Posterior cingulate gyrus (tissue), 11 donors: Measurements from ENCODE around the gene GPR15.

ENCODE experiments used
- DNase-seq, 10 donors: peaks; one replicate each; pipeline versions ENCODE4 v3.0.0 to v3.0.0-alpha.2; 2020 to 2021; ENCODE audit warnings: mixed read lengths in 3 of 10
- intact Hi-C: fragments of 100-400 bp; cut with DNase I; formaldehyde crosslinking; loops from one replicate; pipeline ENCODE4 v1.15.1; 2023

The GPR15 gene

DNA sequence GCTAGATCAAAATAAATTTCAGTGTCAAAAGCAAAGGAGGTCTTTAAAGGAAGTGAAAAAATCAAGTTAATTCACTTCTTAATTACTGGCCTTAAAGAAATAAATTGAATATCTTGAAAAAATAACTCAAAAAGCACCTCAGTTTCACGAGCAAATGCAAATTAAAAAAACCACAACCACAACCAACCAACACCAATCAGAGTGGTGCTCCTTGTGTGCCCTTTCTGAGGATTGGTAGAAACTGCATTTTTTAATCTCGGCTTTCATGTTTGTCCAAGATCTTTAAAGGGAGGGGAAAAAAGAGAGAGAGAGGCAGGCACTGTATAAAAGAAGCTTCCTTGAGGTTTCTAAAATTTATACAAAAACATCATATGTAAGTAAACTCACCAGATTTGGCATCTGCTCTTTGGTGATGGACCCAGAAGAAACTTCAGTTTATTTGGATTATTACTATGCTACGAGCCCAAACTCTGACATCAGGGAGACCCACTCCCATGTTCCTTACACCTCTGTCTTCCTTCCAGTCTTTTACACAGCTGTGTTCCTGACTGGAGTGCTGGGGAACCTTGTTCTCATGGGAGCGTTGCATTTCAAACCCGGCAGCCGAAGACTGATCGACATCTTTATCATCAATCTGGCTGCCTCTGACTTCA, at the start of gene GPR15:
GPR15 (plus strand) TSS at position 357 of the 653 bp plus-strand sequence; CDS start at position 413, 56 bp downstream.
- DNase-seq = no peak
- intact Hi-C loops = no loop called here

DNA sequence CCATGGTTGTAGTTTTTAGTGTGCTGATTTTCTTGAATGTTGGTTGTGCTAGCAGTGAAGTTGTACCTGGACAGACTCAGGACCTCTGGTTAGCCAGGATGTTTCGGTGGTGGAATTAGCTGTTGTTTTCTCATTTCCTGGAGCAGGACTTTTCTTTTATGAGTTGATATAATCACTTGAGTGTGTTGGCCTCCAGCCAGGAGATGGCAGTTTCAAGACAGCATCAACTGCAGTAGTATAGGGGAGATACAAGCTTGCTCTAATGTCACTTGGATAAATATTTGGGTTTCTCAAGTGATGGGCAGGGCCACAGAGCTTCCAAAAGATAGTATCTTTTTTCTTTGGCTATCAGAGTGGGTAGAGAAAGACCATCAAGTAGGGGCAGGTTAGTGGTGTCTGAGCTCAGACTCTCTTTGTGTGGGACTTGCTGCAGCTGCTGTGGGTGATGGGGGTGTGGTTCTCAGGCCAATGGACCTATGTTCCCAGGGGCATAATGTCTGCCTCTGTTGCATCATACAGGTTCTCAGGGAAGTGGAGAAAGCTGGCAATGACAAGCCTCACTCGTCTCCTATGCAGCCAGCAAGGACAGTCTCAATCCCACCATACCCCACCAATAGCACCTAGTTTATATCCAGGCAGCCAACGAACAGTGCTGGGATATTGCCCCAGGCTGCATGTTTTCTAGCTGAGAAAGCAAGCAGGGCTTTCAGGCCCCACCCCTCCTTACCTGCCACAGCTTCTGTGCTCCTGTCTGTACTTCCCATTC, 48.9 kb upstream of the GPR15 start:
- intact Hi-C loops = no loop called here
- peak in 1 of 10 donors; percentile 51 for DNase-seq

DNA sequence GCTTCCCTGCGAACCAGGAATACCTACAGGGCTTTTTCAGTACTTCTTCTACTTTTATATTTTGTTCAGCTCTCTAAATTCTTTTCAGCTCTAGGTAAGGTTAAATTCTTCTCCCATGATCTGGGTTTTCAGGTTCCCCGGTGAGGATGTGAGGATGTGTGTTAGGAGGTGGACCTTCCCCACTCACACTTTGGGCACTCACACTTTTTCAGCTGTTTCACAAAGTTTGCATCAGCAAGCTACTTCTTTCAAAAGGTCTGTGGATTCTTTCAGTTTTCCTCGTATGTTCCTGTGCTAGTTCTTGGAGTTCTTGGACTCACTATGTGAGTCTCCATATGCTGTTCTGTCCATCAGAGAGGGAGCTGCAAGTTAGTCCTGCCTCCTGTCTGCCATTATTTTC, 48.2 kb upstream of the GPR15 start:
- no peak for DNase-seq
- intact Hi-C loops = no loop called here

DNA sequence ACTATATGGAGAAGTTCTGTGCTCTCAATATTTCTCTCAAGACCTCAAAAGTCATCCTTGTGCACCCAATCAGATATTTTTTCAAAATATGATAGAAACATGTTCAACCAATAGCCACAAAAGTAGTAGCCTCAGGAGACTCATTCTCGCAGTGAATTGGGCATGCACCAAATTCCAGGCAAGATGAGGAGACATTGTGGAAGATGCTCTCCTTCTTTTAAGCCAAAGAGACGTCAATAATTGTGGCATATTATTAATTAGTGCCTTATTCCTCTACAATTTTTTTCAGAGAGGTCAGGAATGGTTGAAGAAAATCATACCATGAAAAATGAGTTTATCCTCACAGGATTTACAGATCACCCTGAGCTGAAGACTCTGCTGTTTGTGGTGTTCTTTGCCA, 34.4 kb upstream of the GPR15 start, which contains the start of gene OR5K2:
OR5K2 (plus strand) TSS at position 301 of the 400 bp plus-strand sequence; CDS start at position 301, 0 bp downstream.
- DNase-seq = no peak
- intact Hi-C loops = no loop called here

DNA sequence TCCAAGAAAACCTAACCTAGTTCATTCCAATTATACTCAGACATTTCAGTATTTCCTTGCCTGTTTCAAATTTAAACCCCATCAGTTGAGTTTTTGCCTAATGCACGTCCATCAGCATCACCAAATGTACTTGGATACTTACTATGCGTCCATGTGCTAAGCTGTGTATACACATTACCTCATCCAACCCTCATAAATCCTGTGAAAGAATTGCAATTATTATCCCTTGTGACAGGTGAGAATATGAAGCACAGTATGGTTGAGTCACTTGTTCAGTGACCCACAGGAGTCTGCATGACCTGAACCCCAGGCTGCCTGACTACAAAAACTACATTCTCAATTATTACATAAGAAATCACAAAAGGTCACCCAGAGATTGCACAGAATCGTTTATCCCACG, 31.8 kb upstream of the GPR15 start:
- intact Hi-C loops = no loop called here
- DNase-seq = no peak

DNA sequence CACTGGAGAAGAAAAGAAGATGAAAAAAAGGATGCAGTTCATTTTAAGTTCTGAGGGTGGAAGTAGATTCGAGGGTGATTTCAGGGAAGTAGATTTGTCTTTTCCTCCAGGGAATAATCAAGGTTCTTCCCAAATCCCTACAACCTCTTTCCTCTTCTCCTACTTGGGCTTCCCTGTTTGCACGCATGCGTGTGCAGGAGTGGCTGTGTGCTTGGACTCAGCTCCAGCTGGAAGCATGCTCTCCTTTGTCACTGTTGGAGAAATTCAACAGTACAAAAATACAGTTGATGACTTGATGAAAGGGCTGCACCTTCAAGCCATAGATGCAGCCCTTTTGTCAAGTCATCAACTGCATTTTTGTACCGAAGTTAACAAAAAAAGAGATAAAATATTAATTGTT, 30.5 kb upstream of the GPR15 start:
- DNase-seq = peak in 3 of 10 donors; percentile 13 to 83 (median 60)
- intact Hi-C loops = no loop called here

DNA sequence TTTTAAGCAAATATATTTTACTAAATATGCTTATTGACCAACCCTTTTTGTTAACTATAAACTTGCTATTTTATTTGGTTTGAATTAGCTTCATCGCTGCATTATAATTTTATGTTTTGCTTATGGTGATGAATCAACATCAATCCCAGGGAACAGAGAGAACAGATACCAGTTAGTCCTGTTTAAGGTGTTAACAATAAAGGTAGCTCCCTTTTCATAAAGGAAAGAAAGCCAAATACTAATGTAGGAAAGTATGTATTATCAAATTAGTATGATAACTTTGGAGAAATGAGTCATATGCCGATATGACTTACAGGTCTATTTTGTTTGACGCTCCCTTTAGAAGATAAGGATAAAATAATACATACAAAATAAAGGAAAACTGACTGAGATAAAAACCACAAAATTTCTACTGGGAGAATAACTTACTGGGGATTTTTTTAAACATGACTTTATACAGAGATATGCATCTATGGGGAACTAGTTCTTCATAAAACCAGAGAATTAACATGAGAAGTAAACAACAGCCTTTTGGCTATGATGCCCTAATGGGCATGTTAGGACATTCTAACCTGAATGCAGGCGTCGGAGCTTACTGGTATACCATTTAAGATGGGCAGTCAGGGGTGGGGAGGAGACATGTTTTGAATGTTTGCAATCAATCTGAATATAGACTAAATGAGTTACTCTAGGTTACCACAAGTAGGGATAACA, 29.8 kb upstream of the GPR15 start:
- no peak for DNase-seq
- intact Hi-C loops = no loop called here

DNA sequence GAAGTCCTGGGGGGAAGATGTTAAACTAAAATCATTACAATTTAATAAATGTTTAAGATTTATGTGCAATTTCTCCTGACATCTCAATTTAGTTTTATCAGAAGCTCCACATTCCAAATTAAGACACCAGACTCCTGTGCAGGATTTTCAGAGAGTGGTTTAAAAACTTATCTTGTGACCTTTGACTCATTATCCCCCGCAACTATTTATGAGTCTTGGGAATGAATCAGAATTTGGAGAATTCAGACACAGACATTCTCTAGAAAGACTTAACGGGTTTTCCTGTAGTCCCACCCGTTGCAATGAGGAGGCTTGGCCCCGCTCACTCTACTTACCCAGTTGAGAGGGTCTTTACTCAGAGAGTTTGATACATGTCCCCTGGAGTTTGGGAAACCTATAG, 27.2 kb upstream of the GPR15 start:
- intact Hi-C loops = no loop called here
- no peak for DNase-seq

DNA sequence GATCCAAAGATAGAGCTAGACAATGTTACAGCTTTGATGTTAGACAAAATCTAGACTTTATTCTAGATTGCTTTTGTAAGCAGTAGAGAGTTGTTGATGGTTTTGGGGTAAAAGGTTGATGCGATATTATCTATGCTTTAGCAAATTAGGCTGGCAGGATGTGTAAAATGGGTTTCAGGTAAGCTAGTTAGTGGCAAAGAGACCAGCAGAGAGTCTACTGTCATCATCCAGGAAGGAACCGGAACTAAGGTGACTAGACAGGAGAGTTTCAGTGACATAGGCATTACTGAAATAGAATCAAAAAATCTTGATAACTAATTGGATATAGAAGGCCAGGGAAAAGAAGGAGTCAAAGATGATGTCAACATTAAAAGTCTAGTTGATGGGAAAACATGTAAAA, 23.2 kb upstream of the GPR15 start:
- no peak for DNase-seq
- intact Hi-C loops = no loop called here

DNA sequence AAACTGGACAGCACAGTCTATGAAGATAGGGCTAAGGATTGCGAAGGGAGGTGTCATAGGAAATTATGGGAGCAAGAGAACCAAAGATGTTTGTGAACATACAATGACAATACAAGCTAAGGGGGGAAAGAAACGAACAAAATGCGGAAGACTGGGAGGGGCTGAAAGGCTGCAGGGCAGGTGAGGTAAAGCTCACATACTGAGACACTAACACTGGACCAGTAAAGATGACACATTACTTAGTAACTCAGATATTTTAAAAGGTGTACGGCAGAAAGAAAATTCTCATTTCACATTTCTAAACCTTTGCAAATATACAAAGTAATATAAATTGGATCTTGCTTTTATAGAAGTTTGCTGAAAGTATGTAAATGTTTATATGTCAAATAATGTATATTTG, 19.2 kb upstream of the GPR15 start:
- intact Hi-C loops = no loop called here
- no peak for DNase-seq

DNA sequence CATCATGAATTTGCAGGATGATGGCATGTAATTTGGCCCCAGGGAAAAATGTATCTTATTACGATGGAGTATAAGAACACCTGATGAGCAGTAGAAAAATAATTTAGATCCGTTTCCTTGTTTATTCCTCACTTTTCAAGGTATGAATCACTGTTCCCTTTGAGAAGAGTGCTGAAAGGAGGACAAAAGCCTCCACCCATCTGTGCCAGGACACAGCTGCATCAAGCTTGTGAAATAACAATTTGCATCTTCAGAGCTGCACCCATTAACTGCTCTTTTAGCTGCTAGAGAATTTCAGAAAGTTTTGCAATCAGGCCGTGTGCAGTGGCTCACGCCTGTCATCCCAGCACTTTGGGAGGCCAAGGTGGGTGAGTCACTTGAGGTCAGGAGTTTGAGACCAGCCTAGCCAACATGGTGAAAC, 18.7 kb upstream of the GPR15 start:
- intact Hi-C loops = no loop called here
- DNase-seq = peak in 1 of 10 donors; percentile 17

DNA sequence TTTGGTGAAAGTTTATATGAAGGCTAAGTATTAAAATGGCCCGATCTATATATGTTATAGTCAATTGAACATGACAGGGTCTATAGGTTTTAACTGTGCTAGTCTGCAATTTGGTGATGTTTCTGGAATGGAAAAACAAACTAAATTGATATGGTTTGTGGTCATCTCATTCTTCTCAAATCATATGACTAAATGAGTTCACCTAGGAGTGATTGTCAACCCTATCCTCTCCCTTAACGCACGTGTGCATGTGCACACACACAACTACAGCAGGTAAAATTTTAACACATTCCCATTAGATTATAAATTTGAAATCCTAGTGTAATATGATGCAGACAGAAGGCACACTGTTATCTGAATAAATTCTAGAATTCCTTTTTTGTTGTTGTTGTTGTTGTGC, 18.0 kb upstream of the GPR15 start:
- DNase-seq = no peak

DNA sequence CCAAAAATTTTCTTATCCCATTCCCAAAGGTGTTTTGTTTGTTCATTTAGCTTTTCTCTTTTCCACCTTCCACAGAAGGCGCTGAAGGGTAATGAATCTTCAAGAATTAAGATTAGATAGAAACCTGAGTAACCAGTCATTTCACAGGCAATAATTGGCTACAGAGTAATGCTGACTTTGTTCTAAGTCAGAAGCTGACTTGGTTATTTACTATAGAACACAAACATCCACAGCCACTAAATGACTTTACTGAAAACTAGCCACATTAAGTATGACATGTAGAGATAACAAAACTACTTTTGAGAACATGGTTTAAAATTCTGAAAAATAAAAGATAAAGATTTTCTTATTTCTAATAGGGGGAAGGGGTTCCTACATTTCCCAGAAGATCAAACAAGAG, 16.8 kb upstream of the GPR15 start:
- intact Hi-C loops = no loop called here
- no peak for DNase-seq

More for the DNA sequence above, 18.0 kb upstream of the GPR15 start:
- intact Hi-C loops = no loop called here

DNA sequence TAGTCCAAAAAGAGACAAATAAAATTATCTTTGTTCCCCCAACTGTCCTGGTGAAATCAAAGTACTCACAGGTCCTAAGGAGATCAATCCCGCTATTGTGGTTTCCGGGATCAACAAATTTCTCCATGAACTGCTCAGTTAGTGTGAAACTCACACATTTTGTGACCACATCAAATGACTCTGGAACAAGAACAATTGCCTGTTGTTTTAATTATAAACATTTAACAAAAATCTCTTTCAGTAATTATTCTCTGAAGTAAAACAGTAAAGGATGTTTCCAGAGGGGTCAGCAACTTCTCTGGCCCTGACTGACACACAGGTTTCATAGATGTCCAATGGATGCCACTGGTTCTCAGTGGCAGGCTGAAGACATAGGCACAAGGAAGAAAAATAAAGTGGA, 13.0 kb upstream of the GPR15 start:
- peak in 1 of 10 donors; percentile 43 for DNase-seq
- intact Hi-C loops = no loop called here

DNA sequence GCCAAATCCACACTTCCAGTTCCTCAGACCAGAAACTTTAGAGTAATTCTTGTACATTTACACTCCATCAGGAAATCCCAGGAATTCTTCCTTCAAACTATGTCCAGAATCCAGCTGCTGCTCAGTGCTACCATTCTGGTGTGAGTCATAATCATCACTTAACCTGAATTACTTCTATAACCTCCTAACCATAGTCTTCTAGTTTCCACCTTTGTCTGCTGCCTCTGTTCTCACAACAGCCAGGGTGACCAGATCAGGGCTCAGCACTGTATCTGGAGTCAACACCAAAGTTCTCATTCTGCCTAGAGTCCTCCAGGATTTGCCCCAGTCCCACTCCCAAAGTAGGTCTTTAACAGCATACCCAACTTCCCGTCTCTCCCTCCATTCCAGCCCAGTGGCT, 12.4 kb upstream of the GPR15 start:
- intact Hi-C loops = no loop called here
- peak in 1 of 10 donors; percentile 13 for DNase-seq

DNA sequence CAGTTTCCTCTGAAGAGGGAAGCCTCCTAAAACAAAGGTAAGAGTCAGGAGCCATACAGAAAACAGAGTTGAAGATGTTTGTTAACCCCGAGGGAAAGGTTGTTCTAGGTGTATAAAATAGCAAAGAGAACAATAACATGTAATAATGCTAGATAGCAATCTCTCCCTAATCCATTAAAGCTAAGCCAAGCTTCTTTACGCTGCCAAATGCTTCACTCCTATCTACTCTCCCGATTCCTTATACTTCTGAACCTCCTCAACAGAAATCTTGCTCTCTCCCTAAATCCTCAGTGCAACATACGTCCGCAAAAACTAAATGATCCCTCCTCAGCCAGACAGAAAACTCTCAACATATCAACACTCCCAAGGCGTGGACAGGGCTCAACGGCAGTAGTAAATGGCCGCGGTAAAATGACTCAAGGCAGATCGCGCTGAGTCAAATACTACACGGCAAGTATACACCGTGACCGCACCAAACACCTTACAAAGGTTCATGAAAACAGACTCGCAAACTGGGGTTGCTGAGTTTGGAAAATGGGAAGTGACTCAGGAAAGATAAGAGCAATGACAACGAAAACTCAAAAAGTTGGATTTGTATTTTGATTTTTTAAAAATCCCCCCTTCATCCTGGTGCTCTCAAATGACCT, 9.8 kb upstream of the GPR15 start:
- intact Hi-C loops = no loop called here
- DNase-seq = peak in 6 of 10 donors; percentile 17 to 85 (median 28)

DNA sequence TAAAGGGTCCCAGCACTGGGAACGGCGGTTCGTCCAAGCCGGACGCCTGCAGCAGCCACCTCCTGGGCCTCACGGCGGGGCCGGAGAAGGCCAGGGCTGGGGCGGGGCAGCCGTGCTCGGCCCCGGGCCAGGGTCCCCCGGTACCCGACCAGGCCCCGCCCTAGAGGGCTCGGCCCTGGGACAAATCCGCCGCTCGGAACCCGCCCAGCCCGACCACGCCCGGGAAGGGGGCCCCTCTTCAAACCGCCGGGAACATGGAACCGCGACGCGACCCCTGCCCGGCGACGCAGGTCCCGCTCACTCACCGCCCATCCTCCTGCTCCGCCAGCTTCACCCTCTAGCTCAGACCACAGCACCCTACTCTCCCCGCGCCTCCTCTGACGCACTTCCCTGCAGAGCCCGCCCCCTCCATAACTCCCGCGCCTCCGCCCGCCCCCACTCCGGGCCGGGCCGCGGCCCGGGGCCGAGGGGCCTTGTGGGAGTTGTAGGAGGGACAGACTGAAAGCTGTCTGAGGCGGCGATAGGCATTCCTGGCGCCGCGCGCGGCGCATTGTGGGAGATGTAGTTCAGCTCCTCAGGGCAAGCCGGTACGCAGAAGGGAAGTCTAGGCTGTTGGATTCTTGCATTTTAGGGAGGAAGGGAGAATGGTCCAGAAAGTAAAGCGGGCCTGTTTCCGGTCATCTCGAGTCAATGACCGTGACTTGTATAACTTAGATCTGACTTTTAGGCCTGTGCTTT, 9.1 kb upstream of the GPR15 start, which contains the start of gene CLDND1:
CLDND1 (minus strand) TSS at position 359 of the 738 bp plus-strand sequence. CDS start 1,478 bp downstream, outside the sequence.
- DNase-seq = peak; percentile 96 to 100 (median 98)
- intact Hi-C loops = loop anchor here (1.0 kb wide), 1 partner anchor 71 kb away; the partner anchor contains the start of gene CPOX

DNA sequence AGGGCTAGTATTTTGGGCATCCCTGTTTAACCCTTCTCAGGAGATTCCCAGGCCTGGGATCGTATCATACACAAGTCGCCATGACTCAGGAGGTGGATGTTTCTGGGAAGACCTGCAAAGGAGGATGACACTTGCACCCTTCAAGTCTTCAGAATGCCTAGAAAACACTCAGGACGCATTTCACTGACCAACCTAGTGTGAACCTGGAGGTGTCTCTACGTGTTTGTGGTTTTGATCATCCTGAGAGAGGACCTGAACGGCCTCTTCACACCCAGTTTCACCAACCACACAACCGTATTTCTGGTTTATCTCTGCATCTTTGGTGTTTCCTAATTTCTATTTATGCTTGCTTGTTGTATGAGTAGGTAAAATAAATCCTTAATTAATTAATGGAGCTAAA, 6.3 kb upstream of the GPR15 start:
- intact Hi-C loops = no loop called here
- DNase-seq = no peak

DNA sequence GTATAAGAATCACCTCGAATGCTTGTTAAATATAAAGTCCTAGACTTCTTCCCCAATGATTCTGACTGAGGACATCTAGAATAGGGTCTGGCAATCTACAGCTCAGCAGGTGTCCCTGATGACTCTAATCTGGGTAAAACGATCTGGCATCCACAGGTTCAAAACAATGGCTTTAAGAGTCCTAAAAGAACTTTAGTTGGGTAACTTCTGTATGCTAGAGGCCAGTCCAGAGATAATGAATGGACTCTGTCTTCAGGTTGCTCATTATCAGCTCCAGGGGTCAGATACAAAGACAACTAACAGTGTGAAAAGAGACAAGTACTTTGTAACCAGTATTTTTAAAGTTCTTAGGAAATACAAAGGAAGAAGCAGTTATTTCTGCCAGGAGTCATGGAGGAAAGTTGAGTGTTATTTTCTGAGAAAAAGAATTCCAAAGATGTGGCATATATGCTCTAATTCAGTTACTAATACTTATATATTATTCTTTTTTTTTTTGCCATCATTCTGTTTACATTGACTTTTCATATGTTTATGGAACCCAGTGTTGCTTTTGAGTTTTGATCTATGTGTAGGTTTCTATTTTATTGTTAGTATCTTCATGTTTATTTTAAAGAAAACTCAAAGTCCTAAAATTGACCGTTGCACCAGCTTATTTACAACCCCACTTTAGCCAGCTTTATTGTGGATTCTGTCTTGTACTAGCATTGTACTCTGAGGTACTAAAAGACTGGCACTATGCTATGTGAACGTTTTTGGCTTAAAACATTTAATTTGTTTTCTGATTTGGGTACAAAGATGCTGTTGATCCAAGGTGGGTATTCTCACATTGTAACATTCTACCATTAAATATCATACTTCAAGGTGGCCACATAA, 3.1 kb upstream of the GPR15 start:
- intact Hi-C loops = no loop called here

More for the DNA sequence above, 3.1 kb upstream of the GPR15 start:
- no peak for DNase-seq
